ENCODE data around the gene DBT.
"Not testable (repeated sequence)": the region's sequence is repeated elsewhere in the genome, so short reads cannot be mapped to it uniquely, and the experiment has no call there.

DNA sequence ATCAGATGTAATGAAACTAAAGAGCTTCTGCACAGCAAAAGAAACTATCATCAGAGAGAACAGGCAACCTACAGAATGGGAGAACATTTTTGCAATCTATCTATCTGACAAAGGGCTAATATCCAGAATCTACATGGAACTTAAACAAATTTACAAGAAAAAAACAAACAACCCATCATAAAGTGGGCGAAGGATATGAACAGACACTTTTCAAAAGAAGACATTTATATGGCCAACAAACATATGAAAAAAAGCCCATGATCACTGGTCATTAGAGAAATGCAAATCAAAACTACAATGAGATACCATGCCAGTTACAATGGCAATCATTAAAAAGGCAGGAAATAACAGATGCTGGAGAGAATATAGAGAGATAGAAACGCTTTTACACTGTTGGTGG is 44.5 kb downstream of the DBT start:
- TF ChIP-seq, protein P1, sequence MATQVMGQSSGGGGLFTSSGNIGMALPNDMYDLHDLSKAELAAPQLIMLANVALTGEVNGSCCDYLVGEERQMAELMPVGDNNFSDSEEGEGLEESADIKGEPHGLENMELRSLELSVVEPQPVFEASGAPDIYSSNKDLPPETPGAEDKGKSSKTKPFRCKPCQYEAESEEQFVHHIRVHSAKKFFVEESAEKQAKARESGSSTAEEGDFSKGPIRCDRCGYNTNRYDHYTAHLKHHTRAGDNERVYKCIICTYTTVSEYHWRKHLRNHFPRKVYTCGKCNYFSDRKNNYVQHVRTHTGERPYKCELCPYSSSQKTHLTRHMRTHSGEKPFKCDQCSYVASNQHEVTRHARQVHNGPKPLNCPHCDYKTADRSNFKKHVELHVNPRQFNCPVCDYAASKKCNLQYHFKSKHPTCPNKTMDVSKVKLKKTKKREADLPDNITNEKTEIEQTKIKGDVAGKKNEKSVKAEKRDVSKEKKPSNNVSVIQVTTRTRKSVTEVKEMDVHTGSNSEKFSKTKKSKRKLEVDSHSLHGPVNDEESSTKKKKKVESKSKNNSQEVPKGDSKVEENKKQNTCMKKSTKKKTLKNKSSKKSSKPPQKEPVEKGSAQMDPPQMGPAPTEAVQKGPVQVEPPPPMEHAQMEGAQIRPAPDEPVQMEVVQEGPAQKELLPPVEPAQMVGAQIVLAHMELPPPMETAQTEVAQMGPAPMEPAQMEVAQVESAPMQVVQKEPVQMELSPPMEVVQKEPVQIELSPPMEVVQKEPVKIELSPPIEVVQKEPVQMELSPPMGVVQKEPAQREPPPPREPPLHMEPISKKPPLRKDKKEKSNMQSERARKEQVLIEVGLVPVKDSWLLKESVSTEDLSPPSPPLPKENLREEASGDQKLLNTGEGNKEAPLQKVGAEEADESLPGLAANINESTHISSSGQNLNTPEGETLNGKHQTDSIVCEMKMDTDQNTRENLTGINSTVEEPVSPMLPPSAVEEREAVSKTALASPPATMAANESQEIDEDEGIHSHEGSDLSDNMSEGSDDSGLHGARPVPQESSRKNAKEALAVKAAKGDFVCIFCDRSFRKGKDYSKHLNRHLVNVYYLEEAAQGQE (IDR thresholded peaks at IDR 0.05; ENCODE audit: borderline replicate concordance): not testable (repeated sequence)
- not testable (repeated sequence) for TF ChIP-seq POLR2AphosphoS5 (IDR thresholded peaks at IDR 0.05)
- TF ChIP-seq, protein P2, sequence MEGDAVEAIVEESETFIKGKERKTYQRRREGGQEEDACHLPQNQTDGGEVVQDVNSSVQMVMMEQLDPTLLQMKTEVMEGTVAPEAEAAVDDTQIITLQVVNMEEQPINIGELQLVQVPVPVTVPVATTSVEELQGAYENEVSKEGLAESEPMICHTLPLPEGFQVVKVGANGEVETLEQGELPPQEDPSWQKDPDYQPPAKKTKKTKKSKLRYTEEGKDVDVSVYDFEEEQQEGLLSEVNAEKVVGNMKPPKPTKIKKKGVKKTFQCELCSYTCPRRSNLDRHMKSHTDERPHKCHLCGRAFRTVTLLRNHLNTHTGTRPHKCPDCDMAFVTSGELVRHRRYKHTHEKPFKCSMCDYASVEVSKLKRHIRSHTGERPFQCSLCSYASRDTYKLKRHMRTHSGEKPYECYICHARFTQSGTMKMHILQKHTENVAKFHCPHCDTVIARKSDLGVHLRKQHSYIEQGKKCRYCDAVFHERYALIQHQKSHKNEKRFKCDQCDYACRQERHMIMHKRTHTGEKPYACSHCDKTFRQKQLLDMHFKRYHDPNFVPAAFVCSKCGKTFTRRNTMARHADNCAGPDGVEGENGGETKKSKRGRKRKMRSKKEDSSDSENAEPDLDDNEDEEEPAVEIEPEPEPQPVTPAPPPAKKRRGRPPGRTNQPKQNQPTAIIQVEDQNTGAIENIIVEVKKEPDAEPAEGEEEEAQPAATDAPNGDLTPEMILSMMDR (IDR thresholded peaks at IDR 0.05; ENCODE audit: poor library complexity, severe bottlenecking): not testable (repeated sequence)
